ENCODE data around the gene RXFP1.
A peak's percentile ranks its signal among the peaks of the same experiment; 100 is the strongest.

DNA sequence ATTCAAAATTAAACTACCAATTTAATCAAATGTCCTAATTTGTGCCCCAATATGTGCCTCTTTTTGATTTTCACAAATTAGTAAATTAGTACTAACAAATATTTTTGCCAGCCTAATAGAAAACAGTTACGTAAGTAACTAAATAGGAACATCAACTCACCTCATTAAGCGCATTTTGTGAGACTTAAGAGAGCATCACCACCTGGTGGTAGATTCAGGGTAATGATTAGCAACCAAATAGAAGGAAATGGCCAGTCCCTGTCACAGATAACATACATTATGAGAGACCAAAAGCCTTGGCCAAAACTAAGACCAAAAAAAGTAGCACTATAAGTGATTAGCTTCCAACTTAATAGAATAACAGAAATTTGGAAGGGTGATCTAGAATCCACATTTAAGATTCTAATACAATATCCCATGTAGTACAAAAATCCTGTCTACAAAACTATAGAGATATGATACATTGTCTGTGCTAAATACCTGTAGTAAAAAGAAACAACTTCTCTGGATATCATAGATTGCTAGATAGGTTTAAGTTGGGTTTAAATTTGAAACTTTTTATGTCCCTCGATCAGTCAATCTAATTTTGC lies 103.3 kb downstream of the RXFP1 start:
- TF ChIP-seq, protein P1, sequence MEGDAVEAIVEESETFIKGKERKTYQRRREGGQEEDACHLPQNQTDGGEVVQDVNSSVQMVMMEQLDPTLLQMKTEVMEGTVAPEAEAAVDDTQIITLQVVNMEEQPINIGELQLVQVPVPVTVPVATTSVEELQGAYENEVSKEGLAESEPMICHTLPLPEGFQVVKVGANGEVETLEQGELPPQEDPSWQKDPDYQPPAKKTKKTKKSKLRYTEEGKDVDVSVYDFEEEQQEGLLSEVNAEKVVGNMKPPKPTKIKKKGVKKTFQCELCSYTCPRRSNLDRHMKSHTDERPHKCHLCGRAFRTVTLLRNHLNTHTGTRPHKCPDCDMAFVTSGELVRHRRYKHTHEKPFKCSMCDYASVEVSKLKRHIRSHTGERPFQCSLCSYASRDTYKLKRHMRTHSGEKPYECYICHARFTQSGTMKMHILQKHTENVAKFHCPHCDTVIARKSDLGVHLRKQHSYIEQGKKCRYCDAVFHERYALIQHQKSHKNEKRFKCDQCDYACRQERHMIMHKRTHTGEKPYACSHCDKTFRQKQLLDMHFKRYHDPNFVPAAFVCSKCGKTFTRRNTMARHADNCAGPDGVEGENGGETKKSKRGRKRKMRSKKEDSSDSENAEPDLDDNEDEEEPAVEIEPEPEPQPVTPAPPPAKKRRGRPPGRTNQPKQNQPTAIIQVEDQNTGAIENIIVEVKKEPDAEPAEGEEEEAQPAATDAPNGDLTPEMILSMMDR (IDR thresholded peaks at IDR 0.05) = peak; percentile 64 to 84 (median 76)
- TF ChIP-seq POLR2A (IDR thresholded peaks at IDR 0.05) = no peak

Data from uterus (tissue), 2 donors.